Mesenchymal stem cell (in vitro differentiated cells and primary cell): ENCODE results near the gene MALSU1.

Experiments used
- DNase-seq: peaks from one replicate; pipeline ENCODE4 v3.0.0-alpha.2; 2013
- H2AFZ ChIP-seq: one replicate; pipeline ENCODE4 v1.6.1; 2013; ENCODE audit warnings: low read depth, mild to moderate bottlenecking, control low read depth, inconsistent platforms, low read length, moderate library complexity
- H2AK5ac ChIP-seq: 2 replicates; pipeline ENCODE4 v1.6.1; 2013; ENCODE audit warnings: low read length, moderate library complexity, mild to moderate bottlenecking, inconsistent platforms; ENCODE audit not compliant: severe bottlenecking
- H2BK120ac ChIP-seq: one replicate; pipeline ENCODE4 v1.6.1; 2013; ENCODE audit warnings: low read depth, mild to moderate bottlenecking, inconsistent platforms, low read length, moderate library complexity
- H2BK12ac ChIP-seq, 2 experiments: one replicate each; pipeline ENCODE4 v1.6.1; 2013; ENCODE audit warnings: inconsistent platforms in 2 of 2, low read length in 2 of 2, mild to moderate bottlenecking in 2 of 2, moderate library complexity in 2 of 2, control low read depth in 1 of 2
- H2BK15ac ChIP-seq: one replicate; pipeline ENCODE4 v1.6.1; 2013; ENCODE audit warnings: mild to moderate bottlenecking, low read depth, inconsistent platforms; ENCODE audit not compliant: poor library complexity, severe bottlenecking
- H2BK5ac ChIP-seq: 2 replicates; pipeline ENCODE4 v1.6.1; 2013; ENCODE audit warnings: low read depth, mild to moderate bottlenecking, low read length, control low read depth, inconsistent platforms; ENCODE audit not compliant: poor library complexity, severe bottlenecking
- H3K14ac ChIP-seq, 2 experiments: one replicate each; pipeline ENCODE4 v1.6.1; 2013; ENCODE audit warnings: inconsistent platforms in 2 of 2, low read length in 2 of 2, control low read depth in 1 of 2, mild to moderate bottlenecking in 1 of 2, moderate library complexity in 1 of 2
- H3K18ac ChIP-seq, 2 experiments: one replicate each; pipeline ENCODE4 v1.6.1; 2013; ENCODE audit warnings: inconsistent platforms in 2 of 2, low read length in 2 of 2, control low read depth in 1 of 2, low read depth in 1 of 2, mild to moderate bottlenecking in 1 of 2
- H3K23ac ChIP-seq, 2 experiments: one replicate each; pipeline ENCODE4 v1.6.1; 2013; ENCODE audit warnings: inconsistent platforms in 2 of 2, low read length in 2 of 2, mild to moderate bottlenecking in 2 of 2, moderate library complexity in 2 of 2, control low read depth in 1 of 2
- H3K27ac ChIP-seq: 2 replicates; pipeline ENCODE4 v1.5.1; 2013; ENCODE audit warnings: mild to moderate bottlenecking, moderate library complexity, low read length, control low read depth, inconsistent platforms; ENCODE audit not compliant: poor library complexity, severe bottlenecking
- H3K27me3 ChIP-seq, 2 experiments: 2 replicates each; pipeline versions ENCODE4 v1.6.1 to v1.7.0; 2013; ENCODE audit warnings: low read length in 2 of 2, mild to moderate bottlenecking in 2 of 2, moderate library complexity in 2 of 2, control low read depth in 1 of 2, inconsistent platforms in 1 of 2; ENCODE audit not compliant: control insufficient read depth in 1 of 2, insufficient read depth in 1 of 2
- H3K36me3 ChIP-seq, 2 experiments: 2 replicates each; pipeline versions ENCODE4 v1.6.1 to v1.7.0; 2013; ENCODE audit warnings: low read length in 2 of 2, control low read depth in 1 of 2, inconsistent platforms in 1 of 2, low read depth in 1 of 2, mild to moderate bottlenecking in 1 of 2; ENCODE audit not compliant: insufficient read depth in 2 of 2, control insufficient read depth in 1 of 2
- H3K4ac ChIP-seq, 2 experiments: one replicate each; pipeline ENCODE4 v1.6.1; 2013; ENCODE audit warnings: inconsistent platforms in 2 of 2, low read length in 2 of 2, mild to moderate bottlenecking in 2 of 2, moderate library complexity in 2 of 2, control low read depth in 1 of 2, low read depth in 1 of 2
- H3K4me1 ChIP-seq: 2 replicates; pipeline ENCODE4 v1.6.1; 2013; ENCODE audit warnings: low read depth, low read length, control low read depth; ENCODE audit not compliant: control insufficient read depth, insufficient read depth
- H3K4me2 ChIP-seq: 2 replicates; pipeline ENCODE4 v1.6.1; 2013; ENCODE audit warnings: low read length, mild to moderate bottlenecking, inconsistent platforms; ENCODE audit not compliant: poor library complexity, severe bottlenecking
- H3K4me3 ChIP-seq, 2 experiments: 2 replicates each; pipeline versions ENCODE4 v1.5.1 to v1.7.0; 2013; ENCODE audit warnings: low read length in 2 of 2, mild to moderate bottlenecking in 2 of 2, control low read depth in 1 of 2, low read depth in 1 of 2; ENCODE audit not compliant: insufficient read depth in 1 of 2
- H3K79me1 ChIP-seq: replicated peaks from 2 replicates; pipeline ENCODE4 v1.6.1; 2013; ENCODE audit warnings: mild to moderate bottlenecking, control low read depth, low read length, inconsistent platforms; ENCODE audit not compliant: poor library complexity, severe bottlenecking
- H3K9ac ChIP-seq: 2 replicates; pipeline ENCODE4 v1.7.0; 2013; ENCODE audit warnings: mild to moderate bottlenecking, low read length, moderate library complexity
- H3K9me3 ChIP-seq: 2 replicates; pipeline ENCODE4 v1.7.0; 2013; ENCODE audit warnings: mild to moderate bottlenecking, low read length; ENCODE audit not compliant: control insufficient read depth
- H4K8ac ChIP-seq: one replicate; pipeline ENCODE4 v1.6.1; 2013; ENCODE audit warnings: inconsistent platforms, mild to moderate bottlenecking, low read length, moderate library complexity
- H4K91ac ChIP-seq: one replicate; pipeline ENCODE4 v1.6.1; 2013; ENCODE audit warnings: mild to moderate bottlenecking, low read length, inconsistent platforms
- WGBS: methylation state at CpG from one replicate; pipeline ENCODE4 v1.1.7; 2013; ENCODE audit warnings: mixed read lengths; 5-methylcytosine and 5-hydroxymethylcytosine counted together

The MALSU1 gene

DNA sequence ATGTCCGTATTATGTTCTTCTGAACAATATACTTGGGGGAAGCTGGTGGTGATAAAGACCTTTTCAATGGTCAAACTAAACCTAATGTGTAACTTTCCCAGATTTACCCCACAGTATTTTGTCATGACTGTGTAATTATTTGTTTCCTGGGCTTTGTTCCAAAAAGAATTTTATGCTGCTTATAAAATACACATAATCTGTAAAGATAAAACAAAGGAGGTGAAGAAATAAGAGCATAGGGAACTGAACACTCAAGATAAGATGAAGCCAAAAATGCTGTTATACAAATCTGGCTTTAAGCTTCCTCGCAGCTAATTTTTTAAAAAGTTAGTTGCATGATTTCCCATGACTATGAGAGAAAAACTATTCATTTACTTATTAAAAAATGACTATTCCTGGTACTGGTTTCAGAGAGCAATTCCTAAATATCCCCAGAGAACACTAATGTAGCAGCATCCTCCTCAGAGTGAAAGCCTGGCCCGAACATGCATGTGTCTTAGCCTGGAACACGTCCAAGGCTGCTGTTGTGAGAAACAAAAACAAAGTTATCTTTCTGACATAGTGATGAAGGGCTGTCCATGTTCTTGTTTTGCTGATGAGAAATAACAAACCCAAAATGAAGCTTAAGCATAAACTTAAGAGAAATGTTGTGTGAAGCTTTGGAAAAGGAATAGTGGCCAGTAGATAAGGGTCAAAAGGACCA is 33.9 kb downstream of the MALSU1 start:
- Histone ChIP-seq H3K36me3 (peaks cover 6 to 8% of the 10 kb centered on the region in 2 experiments), H3K79me1 (peaks cover 17% of the 10 kb centered on the region), H2AFZ (no peak overlapping the region), H2AK5ac (no peak overlapping the region), H3K18ac (no peak overlapping the region), H3K4me3 (peak overlapping the region in 1 of 2 experiments; percentile 20), H4K8ac (no peak overlapping the region), H2BK5ac (no peak overlapping the region), H3K23ac (no peak overlapping the region), H3K14ac (no peak overlapping the region), H4K91ac (no peak overlapping the region), H3K27me3 (no peaks in the 10 kb centered on the region), H3K9ac (peak overlapping the region; percentile 59), H2BK15ac (no peak overlapping the region), H2BK120ac (no peak overlapping the region), H3K4me2 (no peak overlapping the region), H3K4ac (no peak overlapping the region), H3K4me1 (peaks cover 12% of the 10 kb centered on the region), H2BK12ac (no peak overlapping the region), H3K9me3 (peaks cover 8% of the 10 kb centered on the region), H3K27ac (peak overlapping the region; percentile 87)
- DNase-seq = peak; percentile 72
- 84% methylated on average over 2 of the region's 4 CpGs for WGBS

DNA sequence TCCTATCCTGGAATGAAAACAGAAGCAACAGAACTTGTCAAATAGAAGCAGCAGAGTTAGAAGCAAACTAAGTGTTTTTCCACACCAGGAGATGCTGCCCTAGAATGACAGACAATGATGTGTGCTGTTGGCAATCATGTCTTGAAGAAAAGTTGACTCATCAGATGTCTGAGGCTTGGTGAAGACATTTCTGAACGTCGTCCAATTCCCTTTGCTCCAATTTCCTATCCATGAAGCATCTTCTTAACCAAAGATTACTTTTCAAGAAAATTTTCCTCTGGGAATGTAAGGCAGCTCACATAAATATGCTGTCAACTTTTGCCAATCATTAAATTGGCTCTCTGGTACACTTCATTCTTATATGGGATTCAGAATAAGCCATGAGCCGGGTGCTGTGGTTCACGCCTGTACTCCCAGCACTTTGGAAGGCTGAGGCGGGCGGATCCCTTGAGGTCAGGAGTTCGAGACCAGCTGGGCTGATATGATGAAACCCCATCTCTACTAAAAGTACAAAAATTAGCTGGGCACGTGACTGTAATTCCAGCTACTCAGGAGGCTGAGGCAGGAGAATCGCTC is 34.6 kb downstream of the MALSU1 start:
- peak overlapping the region; percentile 4 to 63 for H2BK12ac ChIP-seq
- H3K9me3 ChIP-seq = peaks cover 8% of the 10 kb centered on the region
- peak overlapping the region; percentile 76 for H2AK5ac ChIP-seq
- H2BK15ac ChIP-seq = no peak overlapping the region
- DNase-seq = peak; percentile 93
- peak overlapping the region; percentile 87 for H3K27ac ChIP-seq
- no peak overlapping the region for H2BK5ac ChIP-seq
- H2AFZ ChIP-seq = no peak overlapping the region
- H3K23ac ChIP-seq = no peak overlapping the region
- H3K4me3 ChIP-seq = peak overlapping the region in 1 of 2 experiments; percentile 42
- no peak overlapping the region for H3K4me2 ChIP-seq
- peaks cover 6 to 11% of the 10 kb centered on the region in 2 experiments for H3K36me3 ChIP-seq
- no peak overlapping the region for H2BK120ac ChIP-seq
- no peaks in the 10 kb centered on the region for H3K27me3 ChIP-seq
- H3K14ac ChIP-seq = no peak overlapping the region
- peak overlapping the region; percentile 64 to 69 for H3K18ac ChIP-seq
- peaks cover 12% of the 10 kb centered on the region for H3K4me1 ChIP-seq
- peaks cover 18% of the 10 kb centered on the region for H3K79me1 ChIP-seq
- H4K91ac ChIP-seq = no peak overlapping the region
- H4K8ac ChIP-seq = no peak overlapping the region
- peak overlapping the region; percentile 65 for H3K9ac ChIP-seq
- WGBS = 74% methylated on average over 9 of the region's 9 CpGs
- peak overlapping the region in 1 of 2 experiments; percentile 60 for H3K4ac ChIP-seq

GRCh38 chr7:23334482-23335056 is 35.4 kb downstream of the MALSU1 start:
- Histone ChIP-seq H3K9ac (peak overlapping the region; percentile 65), H2BK15ac (no peak overlapping the region), H3K36me3 (peaks cover 6 to 11% of the 10 kb centered on the region in 2 experiments), H2BK120ac (no peak overlapping the region), H4K8ac (no peak overlapping the region), H3K79me1 (peaks cover 16% of the 10 kb centered on the region), H3K4ac (no peak overlapping the region), H2AFZ (no peak overlapping the region), H2AK5ac (no peak overlapping the region), H3K18ac (no peak overlapping the region), H3K4me1 (peaks cover 12% of the 10 kb centered on the region), H3K4me3 (peak overlapping the region in 1 of 2 experiments; percentile 42), H3K27me3 (no peaks in the 10 kb centered on the region), H3K27ac (peak overlapping the region; percentile 87), H3K14ac (no peak overlapping the region), H2BK5ac (no peak overlapping the region), H3K23ac (no peak overlapping the region), H4K91ac (no peak overlapping the region), H3K9me3 (peaks cover 8% of the 10 kb centered on the region), H2BK12ac (no peak overlapping the region), H3K4me2 (no peak overlapping the region)
- 17% methylated on average over 3 of the region's 5 CpGs for WGBS
- peak; percentile 97 for DNase-seq

DNA sequence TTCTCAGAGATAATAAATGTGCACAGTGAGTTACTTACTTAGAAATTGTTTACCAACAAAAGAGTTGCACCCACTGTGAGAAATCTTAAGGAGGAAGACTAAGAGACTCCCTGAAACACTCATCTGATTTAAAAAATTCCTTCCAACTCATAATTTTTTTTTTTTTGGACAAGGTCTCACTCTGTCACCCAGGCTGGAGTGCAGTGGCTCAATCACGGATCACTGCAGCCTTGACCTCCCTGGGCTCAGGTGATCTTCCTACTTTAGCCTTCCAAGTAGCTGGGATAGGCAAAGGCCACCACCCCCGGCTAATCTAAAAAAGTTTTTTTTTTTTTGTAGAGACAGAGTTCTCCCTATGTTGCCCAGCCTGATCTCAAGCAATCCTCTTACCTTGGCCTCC is 36.0 kb downstream of the MALSU1 start:
- no peak overlapping the region for H3K23ac ChIP-seq
- no peak overlapping the region for H3K4me2 ChIP-seq
- no peak overlapping the region for H2BK120ac ChIP-seq
- H2BK12ac ChIP-seq = no peak overlapping the region
- peak overlapping the region; percentile 9 for H2AK5ac ChIP-seq
- peaks cover 6 to 11% of the 10 kb centered on the region in 2 experiments for H3K36me3 ChIP-seq
- peaks cover 12% of the 10 kb centered on the region for H3K4me1 ChIP-seq
- peak overlapping the region; percentile 87 for H3K27ac ChIP-seq
- H3K18ac ChIP-seq = no peak overlapping the region
- H4K8ac ChIP-seq = no peak overlapping the region
- H2AFZ ChIP-seq = no peak overlapping the region
- no peak overlapping the region for H3K4me3 ChIP-seq
- 90% methylated on average over 2 of the region's 2 CpGs for WGBS
- peak overlapping the region; percentile 65 for H3K9ac ChIP-seq
- no peak overlapping the region for H2BK15ac ChIP-seq
- peaks cover 13% of the 10 kb centered on the region for H3K79me1 ChIP-seq
- H4K91ac ChIP-seq = no peak overlapping the region
- H2BK5ac ChIP-seq = no peak overlapping the region
- H3K9me3 ChIP-seq = peaks cover 8% of the 10 kb centered on the region
- no peak overlapping the region for H3K4ac ChIP-seq
- H3K14ac ChIP-seq = no peak overlapping the region
- DNase-seq = no peak
- H3K27me3 ChIP-seq = no peaks in the 10 kb centered on the region
